NCI-H1694 treated with DMSO at 0.1 percent for 48 hours (cell line): ENCODE data around the gene HP1BP3.

ENCODE experiments used
- DNase-seq: peaks from one replicate; lab custom pipeline; 2025; lab: John Stamatoyannopoulos, UW

Gene HP1BP3

GRCh38 chr1:20711285-20712214, 75.6 kb downstream of the HP1BP3 start:
- DNase-seq = no peak

- no peak for DNase-seq
Observed at GRCh38 chr1:20710469-20711284, 76.4 kb downstream of the HP1BP3 start.

GRCh38 chr1:20709868-20710267, 77.2 kb downstream of the HP1BP3 start:
- no peak for DNase-seq

GRCh38 chr1:20708891-20709290, 78.2 kb downstream of the HP1BP3 start:
- DNase-seq = no peak

GRCh38 chr1:20708057-20708456, 79.0 kb downstream of the HP1BP3 start:
- DNase-seq = no peak

DNA sequence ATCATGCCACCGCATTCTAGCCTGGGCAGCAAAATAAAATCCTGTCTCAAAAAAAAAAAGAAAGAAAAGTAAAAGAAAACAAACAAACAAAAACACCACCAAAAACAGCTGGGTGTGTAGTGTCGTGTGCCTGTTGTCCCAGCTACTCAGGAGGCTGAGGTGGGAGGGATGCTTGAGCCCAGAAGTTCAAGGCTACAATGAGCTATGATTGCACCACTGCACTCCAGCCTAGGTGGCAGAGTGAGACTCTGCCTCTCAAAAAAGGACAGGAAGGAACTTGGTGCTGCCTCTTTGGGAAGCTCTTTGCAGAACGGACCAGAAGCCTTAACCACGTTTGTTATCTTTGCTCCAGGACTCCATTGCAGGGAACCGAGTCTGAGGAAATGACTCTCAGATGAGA, 80.3 kb downstream of the HP1BP3 start:
- no peak for DNase-seq

- peak; percentile 24 for DNase-seq
Observed at GRCh38 chr1:20705203-20705755, 81.8 kb downstream of the HP1BP3 start.

DNA sequence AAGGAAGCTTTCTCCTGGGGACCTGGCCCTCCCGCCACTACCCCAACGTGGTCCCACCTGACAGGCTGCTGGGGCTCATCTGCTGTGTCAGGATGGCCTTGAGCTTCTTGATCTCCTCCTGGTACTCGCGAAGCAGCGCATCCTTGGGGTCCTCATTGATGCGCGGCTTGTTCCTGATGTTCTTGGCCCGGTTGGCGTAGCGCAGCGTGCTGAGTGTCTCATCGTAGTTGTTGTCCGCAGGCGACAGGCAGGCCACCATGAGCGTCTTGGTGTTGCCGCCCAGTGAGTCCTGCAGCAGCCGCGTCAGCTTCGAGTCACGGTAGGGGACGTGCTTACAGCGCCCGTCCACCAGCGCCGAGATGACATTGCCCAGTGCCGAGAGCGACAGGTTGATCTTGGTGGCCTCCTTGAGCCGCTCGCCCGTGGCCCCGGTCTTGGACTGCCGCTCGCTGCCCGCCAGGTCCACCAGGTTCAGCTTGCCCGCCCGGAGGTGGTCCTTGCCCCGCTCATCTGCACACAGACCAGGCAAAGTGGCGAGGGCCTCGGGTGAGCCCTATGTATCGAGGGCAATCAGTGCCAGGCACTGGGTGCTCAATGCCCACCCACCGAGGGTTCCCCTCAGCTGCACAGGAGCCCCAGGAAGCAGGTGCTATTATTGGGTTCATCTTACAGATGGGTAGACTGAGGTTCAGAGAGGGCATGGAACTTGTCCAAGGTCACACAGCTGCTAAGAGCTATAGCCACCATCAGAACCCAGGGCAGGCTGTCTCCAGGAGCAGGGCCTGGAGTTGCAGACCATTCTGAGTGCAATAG, 82.5 kb downstream of the HP1BP3 start:
- DNase-seq = no peak

- DNase-seq = no peak
Observed at GRCh38 chr1:20703124-20703756, 83.9 kb downstream of the HP1BP3 start.

GRCh38 chr1:20702416-20702815, 84.7 kb downstream of the HP1BP3 start:
- no peak for DNase-seq

DNA sequence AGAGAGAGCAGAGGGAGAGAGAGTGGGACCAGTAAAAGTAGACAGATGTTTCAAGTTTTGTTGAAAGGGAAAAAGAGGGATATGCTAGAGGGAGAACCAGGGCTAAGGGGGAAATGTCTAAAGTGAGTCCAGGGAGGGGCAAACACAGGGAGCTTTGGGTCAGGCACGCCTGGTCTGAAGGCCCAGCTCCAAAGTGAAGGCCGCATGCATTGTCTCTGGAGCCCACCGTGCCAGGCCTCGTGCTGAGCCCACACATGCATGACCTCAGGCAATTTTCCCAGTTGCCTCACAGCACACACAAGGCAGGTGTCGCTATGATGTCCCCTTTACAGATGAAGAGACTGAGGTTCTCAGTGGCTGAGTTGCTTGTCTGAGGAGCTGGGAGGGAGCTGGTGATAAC, 85.3 kb downstream of the HP1BP3 start:
- no peak for DNase-seq

- DNase-seq = no peak
Observed at GRCh38 chr1:20701446-20701845, 85.7 kb downstream of the HP1BP3 start.

DNA sequence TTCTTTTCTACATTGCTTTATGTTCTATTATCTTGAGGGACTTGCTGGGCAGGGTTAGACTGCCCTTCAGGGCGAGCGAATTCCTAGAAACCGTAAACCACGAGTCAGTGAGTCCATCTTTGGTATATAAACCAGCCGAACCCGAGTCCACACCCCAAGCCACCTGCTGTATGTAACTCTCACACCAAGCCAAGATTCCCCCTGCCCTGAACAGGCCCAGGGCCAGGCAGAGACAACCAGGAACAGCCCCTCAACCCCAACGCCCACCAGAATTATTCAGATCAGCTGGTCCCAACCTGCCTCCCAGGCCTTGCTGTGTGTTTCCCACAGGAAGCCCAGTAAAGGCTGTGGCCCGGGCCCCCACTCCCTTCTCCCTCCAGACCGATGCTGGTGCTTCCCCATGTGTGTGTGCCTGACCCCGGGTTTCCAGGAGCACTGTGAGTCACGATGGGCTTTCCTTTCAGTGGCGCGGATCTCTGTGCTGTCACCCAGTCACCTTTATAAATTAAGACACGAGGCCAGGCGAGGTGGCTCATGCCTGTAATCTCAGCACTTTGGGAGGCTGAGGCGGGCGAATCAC, 86.4 kb downstream of the HP1BP3 start:
- DNase-seq = no peak

DNA sequence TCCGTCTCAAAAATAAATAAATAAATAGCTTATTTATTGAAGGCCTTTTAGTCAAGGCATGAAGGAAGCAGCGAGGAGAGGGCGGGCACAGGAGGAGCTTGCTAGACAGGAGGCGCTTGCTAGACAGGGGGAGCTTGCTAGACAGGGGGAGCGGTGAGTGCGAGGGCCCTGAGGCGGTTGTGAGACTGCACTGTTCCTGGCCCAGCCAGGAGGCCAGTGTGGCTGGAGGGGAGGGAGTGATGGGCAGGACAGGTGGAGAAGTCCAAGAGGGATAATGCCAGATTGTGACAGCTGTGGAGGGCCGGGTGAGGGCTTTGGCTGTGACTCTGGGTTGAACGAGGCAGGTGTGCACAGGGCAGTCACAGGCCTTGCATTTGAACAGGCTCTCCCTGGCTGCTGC, 87.5 kb downstream of the HP1BP3 start:
- DNase-seq = no peak

DNA sequence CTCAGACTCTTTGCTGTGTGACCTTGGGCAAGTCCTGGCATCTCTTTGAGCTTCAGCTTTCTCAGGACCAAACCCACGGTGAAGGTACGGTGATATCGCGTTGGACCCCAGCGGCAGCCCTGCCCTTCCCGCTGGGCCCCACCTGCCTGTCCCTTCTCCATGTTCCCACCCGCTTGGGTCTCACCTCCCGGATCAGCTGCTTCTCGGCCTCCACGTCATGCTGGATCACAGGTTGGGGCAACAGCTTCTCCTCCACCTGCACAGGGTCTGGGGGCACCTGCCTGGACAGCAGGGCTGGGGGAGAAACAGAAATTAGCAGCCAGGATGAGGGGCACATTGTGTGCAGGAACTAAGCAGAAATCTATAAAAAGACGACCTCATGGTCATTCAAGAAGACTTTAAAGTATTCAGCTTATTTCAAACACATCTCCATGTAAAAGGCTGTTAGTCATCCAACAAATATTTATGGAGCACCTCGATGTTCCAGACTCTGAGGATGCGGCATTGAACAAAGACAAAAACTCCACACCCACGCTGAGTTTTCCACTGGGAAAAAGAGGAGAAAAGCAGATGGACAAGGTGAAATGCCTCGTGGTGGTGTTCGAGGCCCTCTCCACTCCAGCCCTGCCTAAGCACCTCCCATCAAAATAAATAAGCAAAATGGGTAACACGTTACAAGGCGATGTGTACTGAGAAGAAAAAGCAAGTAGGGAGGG, 88.8 kb downstream of the HP1BP3 start:
- DNase-seq = no peak

GRCh38 chr1:20697563-20697962, 89.5 kb downstream of the HP1BP3 start:
- DNase-seq = no peak

DNA sequence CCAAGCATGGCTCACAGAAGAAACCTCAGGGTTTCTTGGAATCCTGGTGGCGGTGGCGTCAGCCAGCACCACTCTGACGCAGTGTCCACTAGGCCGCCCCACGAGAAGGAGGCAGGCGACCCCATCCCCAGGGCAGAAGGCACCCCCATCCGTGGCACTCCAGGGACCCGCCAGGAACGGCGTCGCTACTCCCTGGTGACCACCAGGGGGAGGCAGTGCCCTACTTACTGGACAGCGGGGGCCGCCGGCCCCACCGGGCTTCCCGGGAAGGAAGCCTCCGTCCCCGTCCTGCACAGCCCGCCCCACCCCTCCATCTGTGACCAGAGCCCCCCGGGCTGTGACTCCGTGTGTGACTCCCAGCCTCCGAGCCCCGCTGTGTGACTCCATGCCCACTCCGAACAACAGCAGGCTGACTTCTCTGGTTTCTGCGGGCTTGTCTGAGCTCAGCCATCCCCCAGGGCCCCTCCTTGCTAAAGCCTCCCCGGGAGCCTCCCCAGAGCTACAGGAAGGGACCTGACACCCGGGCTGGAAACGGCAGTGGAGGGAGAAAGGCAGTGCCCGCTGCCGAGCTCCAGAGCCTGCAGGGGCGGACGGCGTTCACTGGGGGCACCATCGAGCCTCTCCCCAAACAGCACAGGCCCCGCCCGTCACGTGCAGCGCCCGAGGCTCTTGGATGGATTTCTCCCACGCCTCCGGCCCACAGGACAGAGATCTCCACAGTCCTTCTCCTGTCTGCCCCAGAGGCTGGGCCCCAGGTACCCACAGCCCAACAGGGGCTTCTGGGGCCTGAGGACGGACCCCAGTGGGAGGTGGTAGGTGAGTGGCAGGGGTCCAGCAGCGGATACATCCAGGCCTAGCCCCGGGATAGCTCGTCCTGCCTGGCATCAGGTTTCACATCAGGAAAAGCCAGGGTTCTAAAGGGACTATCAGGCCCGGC, 90.4 kb downstream of the HP1BP3 start:
- peak; percentile 86 for DNase-seq

DNA sequence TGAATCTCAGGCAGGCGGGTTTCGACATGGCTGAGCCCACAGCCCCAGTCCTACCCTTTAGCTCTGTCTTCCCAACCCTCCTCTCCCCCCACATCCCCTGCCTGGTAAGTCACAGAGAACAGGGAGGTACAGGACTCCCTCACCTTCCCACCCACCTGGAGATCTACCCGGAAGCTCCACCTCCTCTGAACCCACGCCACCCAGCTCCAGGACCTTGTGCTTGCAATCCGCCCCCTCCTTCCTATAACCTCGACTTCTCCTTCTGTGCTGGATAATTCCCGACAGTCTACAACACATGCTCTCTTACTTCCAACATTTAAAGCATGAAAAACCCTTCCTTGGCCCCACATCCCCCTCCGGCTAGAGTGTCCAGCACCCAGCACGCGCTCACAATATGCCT, 91.6 kb downstream of the HP1BP3 start:
- no peak for DNase-seq

- DNase-seq = no peak
Observed at GRCh38 chr1:20693623-20694022, 93.5 kb downstream of the HP1BP3 start.
